NAMALWA (cell line): ENCODE data around the gene HIBADH.
A peak's percentile ranks its signal among the peaks of the same experiment; 100 is the strongest.
"Not testable (repeated sequence)": the region's sequence is repeated elsewhere in the genome, so short reads cannot be mapped to it uniquely, and the experiment has no call there.

Experiments used
- DNase-seq: peaks from one replicate; pipeline ENCODE4 v3.0.0-alpha.2; 2015; ENCODE audit warnings: low spot score

Gene HIBADH

GRCh38 chr7:27595009-27595408, 67.7 kb downstream of the HIBADH start:
- DNase-seq = no peak

DNA sequence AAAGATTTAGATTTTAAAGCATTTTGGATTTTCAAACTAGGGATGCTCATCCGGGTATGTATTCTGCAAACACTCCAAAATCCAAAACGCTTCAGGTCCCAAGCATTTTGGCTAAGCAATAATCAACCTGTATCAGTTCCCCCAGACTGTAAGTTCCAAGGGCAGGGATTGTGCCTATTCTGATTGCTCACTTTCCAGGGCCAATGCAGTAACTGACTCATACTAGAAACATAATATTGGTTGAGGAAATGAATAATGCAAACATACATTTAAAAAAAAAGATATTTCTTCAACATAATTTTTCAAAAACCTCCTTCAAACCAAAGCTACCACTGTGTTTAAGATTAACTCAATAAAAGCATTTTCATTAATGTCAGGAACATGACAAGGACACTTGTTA, 69.5 kb downstream of the HIBADH start:
- no peak for DNase-seq

- DNase-seq = no peak
Observed at GRCh38 chr7:27590416-27590815, 72.3 kb downstream of the HIBADH start.

- peak; percentile 11 for DNase-seq
Observed at GRCh38 chr7:27587429-27587828, 75.3 kb downstream of the HIBADH start.

GRCh38 chr7:27586825-27587224, 75.9 kb downstream of the HIBADH start:
- peak; percentile 89 for DNase-seq

DNA sequence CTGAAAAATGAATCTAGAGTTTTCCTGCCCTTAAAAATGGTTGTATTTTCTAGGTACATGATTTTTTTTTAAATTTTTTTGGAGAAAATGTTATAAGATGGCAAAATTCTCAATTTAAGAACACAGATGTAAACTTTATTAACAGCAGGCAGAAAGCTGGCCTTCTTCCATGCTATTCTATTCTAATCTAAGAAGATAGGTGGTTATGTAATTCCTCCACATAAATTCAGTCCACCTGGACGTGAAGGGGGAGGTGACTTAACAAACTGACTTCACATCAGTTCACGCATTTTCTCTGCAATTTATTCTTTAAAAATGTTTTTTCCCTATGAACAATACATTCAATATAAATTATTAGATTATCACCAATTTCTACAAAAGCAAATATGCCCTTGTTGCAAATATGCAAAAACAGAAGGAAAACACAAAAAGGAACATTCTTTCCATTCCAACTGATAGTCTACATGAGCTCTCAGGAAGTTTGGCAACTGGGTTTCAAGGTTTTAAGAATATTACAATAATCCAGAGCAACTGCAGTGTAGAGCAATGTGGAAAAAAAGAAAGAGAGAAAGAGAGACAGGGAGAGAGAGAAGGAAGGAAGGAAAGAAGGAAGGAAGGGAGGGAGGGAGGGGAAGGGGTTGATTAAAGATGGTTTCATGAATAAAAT, 76.8 kb downstream of the HIBADH start:
- no peak for DNase-seq

DNA sequence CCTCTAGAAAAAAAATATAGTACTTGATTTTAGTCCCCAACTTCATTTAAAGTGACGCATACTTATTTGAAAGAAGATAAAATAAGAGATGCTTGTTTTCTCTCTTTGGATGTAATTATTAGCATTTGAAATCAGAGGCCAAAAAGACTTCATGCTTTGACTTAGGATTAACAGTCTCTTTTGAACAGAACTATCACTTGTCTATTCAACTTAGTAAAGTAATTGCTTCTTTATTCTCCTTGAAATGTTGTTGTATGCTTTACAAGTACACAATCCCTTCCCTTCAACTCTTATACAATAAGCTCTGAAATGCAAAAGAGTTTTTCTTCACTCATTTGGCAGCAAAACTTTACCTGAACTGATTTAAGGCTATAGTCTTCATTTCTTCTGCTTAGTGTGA, 80.8 kb downstream of the HIBADH start:
- no peak for DNase-seq

DNA sequence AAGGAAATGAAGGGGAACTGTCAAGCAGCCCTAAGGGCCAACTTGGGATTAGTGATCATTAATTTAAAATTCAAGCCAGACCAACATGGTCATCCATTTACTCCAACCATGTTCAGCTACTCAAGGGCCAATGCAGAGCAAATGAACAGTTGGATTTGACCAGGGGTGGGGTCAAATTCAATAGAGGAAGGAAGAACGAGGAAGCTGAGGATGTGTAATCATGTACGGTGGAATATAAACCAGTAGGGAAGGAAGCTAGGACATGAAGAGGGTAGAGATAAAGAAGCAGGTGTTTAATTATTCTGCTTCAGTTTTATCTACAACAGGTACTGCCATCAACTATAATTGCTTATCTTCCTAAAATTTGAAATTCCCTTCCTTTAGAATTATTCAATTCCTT, 81.6 kb downstream of the HIBADH start:
- DNase-seq = no peak

- no peak for DNase-seq
Observed at GRCh38 chr7:27579565-27579964, 83.1 kb downstream of the HIBADH start.

GRCh38 chr7:27578169-27578568, 84.5 kb downstream of the HIBADH start:
- DNase-seq = not testable (repeated sequence)

DNA sequence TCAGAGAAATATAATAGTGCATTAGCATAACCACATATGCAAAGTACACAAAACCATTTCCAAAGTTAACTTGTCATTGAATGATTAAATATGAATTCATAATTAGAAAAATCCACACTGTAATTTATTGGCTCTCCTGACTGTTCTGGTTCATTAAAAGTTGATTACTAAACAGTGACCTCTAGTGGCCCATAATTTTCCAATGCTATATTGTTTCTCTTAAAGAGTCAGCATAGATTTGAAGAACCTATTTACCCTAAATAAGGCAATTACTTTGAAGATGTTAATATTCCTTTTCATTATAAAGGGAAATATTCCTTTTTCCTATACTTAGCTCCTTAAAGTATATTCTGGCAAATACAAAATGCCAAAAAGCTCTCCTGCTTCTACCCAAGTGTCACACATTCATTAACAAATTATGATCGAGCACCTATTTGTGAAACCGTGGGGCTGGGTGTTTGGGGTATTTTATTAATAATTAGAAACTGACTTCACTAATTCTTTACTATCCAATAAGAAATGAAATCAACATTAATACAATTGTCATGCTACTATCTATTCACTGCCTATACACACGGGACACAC, 86.2 kb downstream of the HIBADH start:
- DNase-seq = peak; percentile 84

DNA sequence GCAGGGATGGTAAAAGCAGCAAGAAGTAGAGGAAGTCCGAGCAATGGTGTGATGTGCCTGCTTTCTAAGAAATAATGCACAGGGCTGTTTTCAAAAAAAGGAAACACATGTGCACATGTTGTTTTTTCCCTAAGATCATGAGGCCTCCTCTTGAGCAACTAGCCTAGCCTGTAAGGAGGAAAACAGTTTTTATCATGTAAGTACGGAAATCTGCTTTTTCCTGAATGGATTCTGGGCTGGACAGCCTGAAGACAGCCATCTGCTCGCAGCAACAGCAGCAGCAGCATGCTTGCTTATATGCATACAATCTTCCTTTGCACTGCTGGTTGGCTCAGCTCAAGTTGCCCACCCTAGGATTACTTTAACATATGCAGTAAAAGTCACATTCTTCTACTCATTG, 87.1 kb downstream of the HIBADH start:
- no peak for DNase-seq

- DNase-seq = no peak
Observed at GRCh38 chr7:27569106-27569505, 93.6 kb downstream of the HIBADH start.

DNA sequence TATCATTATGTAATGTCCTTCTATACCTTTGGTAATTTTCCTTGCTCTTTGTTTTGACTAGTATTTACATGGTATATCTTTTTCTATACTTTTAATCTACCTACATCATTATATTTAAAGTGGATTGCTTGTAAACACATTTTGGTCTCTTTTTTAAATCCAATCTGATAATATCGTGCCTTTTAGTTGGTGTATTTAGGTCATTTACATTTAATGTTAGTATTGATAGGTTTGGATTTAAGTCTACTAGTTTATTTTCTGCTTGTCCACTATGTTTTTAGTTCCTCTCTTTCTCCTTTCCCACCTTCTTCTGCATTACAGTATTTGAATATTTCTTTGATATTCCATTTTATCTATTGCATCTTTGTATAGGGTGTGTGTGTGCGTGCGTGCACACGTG, 95.4 kb downstream of the HIBADH start:
- DNase-seq = no peak

GRCh38 chr7:27564881-27565482, 97.7 kb downstream of the HIBADH start:
- DNase-seq = no peak

- DNase-seq = peak; percentile 11
Observed at GRCh38 chr7:27560706-27561235, 101.9 kb downstream of the HIBADH start.

DNA sequence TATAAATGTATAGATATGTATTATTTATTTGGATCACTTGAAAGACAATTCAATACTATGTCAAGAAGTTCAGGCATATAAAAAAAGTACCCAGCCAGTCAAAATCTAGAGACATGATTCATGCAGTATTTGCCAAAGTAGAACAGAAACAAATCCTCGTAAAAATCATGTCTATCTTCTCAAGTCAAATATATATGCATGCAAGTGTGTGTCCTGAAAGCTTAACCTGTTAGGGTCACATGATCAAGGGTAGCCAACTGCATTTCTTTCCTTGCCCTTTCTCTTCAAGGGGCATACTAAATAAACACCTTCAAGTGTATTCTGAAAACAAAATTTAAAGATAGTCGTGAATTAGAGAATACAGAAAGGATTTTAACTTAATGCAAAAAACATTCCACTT, 107.0 kb downstream of the HIBADH start:
- no peak for DNase-seq

DNA sequence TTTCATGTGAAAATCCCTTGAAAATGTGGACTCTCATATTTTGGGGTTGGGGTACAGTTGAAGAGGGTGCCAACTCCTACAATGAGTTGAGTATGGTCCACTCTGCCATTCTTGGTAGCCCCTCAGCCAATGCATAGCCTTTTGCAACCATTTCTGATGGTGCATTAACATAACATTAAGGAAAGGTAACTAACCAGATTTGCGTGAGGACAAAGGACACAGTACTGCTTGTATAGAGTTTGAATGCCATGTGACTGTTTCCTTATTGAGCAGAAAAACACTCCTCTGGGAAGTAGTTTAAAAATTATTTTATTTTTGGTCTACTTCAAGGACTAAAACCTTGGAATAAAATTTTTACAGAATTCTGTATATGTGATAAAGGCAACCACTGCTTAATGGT, 107.9 kb downstream of the HIBADH start:
- no peak for DNase-seq

GRCh38 chr7:27553273-27553672, 109.4 kb downstream of the HIBADH start:
- DNase-seq = no peak

DNA sequence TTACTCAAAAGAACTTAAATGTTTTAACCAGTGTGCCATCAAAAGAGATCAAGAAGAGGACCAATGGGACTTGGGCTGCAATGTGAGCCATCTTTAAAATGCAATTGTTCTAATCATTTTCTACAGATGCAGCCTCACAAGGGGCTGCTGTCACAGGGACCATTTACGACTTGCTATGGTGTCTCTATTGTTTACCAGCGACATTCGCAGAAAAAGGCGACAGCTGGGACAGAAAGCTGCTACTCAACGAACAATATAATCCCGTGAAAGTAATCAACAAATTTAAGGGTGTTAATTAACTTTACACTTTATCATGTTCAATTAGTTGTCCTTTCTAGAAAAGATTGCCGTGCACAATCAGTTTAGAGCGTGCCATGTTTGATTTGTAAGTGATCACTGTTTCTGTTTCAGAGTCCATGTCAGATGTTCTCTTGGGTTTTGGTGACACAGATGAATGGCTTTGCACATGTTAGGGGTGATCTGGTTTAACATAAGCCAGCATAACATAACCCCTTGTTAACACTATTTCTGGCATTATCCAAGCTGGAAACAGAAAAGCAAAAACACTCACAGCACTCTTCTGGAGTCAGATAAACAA, 110.8 kb downstream of the HIBADH start:
- no peak for DNase-seq

DNA sequence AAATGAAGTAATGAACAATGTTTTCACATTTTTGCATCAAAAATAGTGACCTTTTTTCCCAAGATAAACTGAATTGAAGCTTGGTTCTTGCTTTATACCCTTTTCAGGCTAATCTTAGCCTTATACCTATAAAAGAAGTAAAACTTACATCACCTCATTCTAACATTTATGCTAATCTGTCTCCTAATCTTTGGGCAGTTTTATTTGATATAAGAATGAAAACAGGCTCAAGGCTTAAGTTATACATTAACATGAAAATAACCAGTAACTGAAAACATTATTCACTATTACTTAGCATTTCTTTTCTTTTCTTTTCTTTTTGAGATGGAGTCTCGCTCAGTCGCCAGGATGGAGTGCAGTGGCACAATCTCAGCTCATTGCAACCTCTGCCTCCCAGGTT, 113.1 kb downstream of the HIBADH start:
- DNase-seq = no peak

DNA sequence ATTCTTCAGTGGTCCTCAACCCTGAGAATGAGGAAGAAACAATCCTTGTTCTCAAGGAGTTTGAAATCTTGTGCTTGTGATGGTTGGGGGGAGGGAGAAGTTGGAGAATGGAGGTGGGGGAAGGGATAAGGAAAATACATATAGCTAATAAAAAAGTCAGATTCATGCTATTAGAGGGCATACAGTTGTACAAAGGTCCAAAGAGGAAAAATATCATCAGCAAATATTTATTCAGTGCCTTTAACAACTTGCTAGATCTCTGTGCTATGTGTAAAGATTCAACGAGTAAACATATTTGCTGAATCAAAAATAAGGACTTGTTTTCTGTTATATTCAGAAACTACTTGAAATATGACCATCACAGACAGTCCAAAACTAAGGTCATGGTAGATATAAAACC, 114.4 kb downstream of the HIBADH start:
- DNase-seq = no peak

DNA sequence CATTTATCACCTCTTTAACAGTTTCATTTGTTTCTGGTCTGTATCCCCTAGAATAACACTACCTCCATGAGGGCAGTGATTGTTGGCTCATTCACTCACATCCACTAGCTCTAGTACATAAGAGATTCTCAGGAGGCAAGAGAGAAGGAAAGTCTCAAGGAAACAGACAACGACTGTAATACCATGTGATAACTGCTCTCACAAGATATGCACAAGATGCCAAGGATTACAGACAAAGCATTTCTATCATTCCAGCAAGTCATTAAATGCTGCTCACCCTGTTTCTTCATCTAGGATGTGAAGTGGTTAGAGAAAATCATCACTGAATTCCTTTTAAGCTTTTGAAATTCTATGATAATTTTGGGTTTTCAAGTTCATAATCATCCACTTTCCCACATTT, 115.3 kb downstream of the HIBADH start:
- no peak for DNase-seq
